ENCODE data around the gene CHID1.
A peak's percentile ranks its signal among the peaks of the same experiment; 100 is the strongest.

The CHID1 gene

GRCh38 chr11:883527-883926, 27.1 kb downstream of the CHID1 start:
- DNase-seq, result no peak

GRCh38 chr11:882596-882995, 28.0 kb downstream of the CHID1 start:
- no peak for DNase-seq

- DNase-seq, result no peak
Observed at GRCh38 chr11:880447-880846, 30.2 kb downstream of the CHID1 start.

GRCh38 chr11:877565-877964, 33.0 kb downstream of the CHID1 start:
- DNase-seq, result peak; percentile 74

- DNase-seq, result no peak
Observed at GRCh38 chr11:876545-876944, 34.1 kb downstream of the CHID1 start.

- DNase-seq, result peak; percentile 90
Observed at GRCh38 chr11:875769-876301, 34.8 kb downstream of the CHID1 start.

- no peak for DNase-seq
Observed at GRCh38 chr11:875203-875602, 35.4 kb downstream of the CHID1 start.

- DNase-seq, result no peak
Observed at GRCh38 chr11:873706-874105, 36.9 kb downstream of the CHID1 start.

- DNase-seq, result no peak
Observed at GRCh38 chr11:872799-873198, 37.8 kb downstream of the CHID1 start.

GRCh38 chr11:871472-871871, 39.1 kb downstream of the CHID1 start:
- DNase-seq, result no peak

GRCh38 chr11:870418-870817, 40.2 kb downstream of the CHID1 start:
- no peak for DNase-seq

GRCh38 chr11:870127-870413, 40.5 kb downstream of the CHID1 start:
- no peak for DNase-seq

- no peak for DNase-seq
Observed at GRCh38 chr11:869399-870126, 41.0 kb downstream of the CHID1 start.

- DNase-seq, result no peak
Observed at GRCh38 chr11:868802-869201, 41.8 kb downstream of the CHID1 start.

- DNase-seq, result no peak
Observed at GRCh38 chr11:868394-868793, 42.2 kb downstream of the CHID1 start.

- no peak for DNase-seq
Observed at GRCh38 chr11:867856-868358, 42.7 kb downstream of the CHID1 start.

- DNase-seq, result no peak
Observed at GRCh38 chr11:866481-866880, 44.1 kb downstream of the CHID1 start.

GRCh38 chr11:865462-866430, 44.9 kb downstream of the CHID1 start:
- DNase-seq, result no peak

GRCh38 chr11:864898-865297, 45.7 kb downstream of the CHID1 start:
- DNase-seq, result no peak

GRCh38 chr11:863910-864827, 46.4 kb downstream of the CHID1 start:
- no peak for DNase-seq

- DNase-seq, result no peak
Observed at GRCh38 chr11:863023-863909, 47.3 kb downstream of the CHID1 start.

GRCh38 chr11:862696-863022, 48.0 kb downstream of the CHID1 start:
- DNase-seq, result no peak

All from hematopoietic multipotent progenitor cell treated with erythropoietin and hydrocortisone succinate and interleukin-3 and kit ligand, for 4 days (in vitro differentiated cells).